Heart left ventricle (tissue), 16 donors: ENCODE measurements around the gene PALM3. TPM values are rescaled to one million over a fixed set of nuclear protein-coding genes. Genes with fewer than 3 reads are reported as not detected.

ENCODE experiments used
- ATAC-seq, 4 donors: fragments of 200-7000 bp; cut with Tn5 transposase; one replicate each; pipeline ENCODE4 v1.9.1; 2020 to 2022; ENCODE audit warnings: moderate library complexity in 4 of 4, mild to moderate bottlenecking in 3 of 4, moderate number of reproducible peaks in 1 of 4
- DNase-seq, 5 donors: peaks; one replicate each; pipeline ENCODE4 v3.0.0-alpha.2; 2020
- H3K27ac ChIP-seq, 12 donors: fragments of 200-600 bp; sonication (generic) in 4 of 12; one replicate each; pipeline versions ENCODE4 v1.5.0 to v1.8.0; 2016 to 2022; ENCODE audit warnings: mild to moderate bottlenecking in 2 of 12
- H3K27me3 ChIP-seq, 9 donors: fragments of 200-600 bp; sonication (generic) in 2 of 9; one replicate each; pipeline versions ENCODE4 v1.5.1 to v1.8.0; 2016 to 2022; ENCODE audit warnings: mild to moderate bottlenecking in 3 of 9
- H3K36me3 ChIP-seq, 9 donors: fragments of 200-600 bp; sonication (generic) in 2 of 9; one replicate each; pipeline versions ENCODE4 v1.5.0 to v1.8.0; 2018 to 2022; ENCODE audit warnings: mild to moderate bottlenecking in 2 of 9
- H3K4me1 ChIP-seq, 12 donors: fragments of 200-600 bp; sonication (generic) in 4 of 12; one replicate each; pipeline versions ENCODE4 v1.5.0 to v1.8.0; 2016 to 2022; ENCODE audit warnings: mild to moderate bottlenecking in 3 of 12
- H3K4me3 ChIP-seq, 12 donors: fragments of 200-600 bp; sonication (generic) in 4 of 12; one replicate each; pipeline versions ENCODE4 v1.5.0 to v1.8.0; 2017 to 2022; ENCODE audit warnings: mild to moderate bottlenecking in 9 of 12, moderate library complexity in 4 of 12
- H3K9me3 ChIP-seq, 12 donors: fragments of 200-600 bp; sonication (generic) in 4 of 12; one replicate each; pipeline versions ENCODE4 v1.5.0 to v1.8.0; 2016 to 2022; ENCODE audit warnings: mild to moderate bottlenecking in 1 of 12
- CTCF ChIP-seq, 12 donors: fragments of 200-600 bp; sonication (generic) in 4 of 12; IDR thresholded peaks; one replicate each; pipeline versions ENCODE4 v1.5.0 to v1.8.0; 2018 to 2022; ENCODE audit warnings: antibody characterized with exemption in 12 of 12, mild to moderate bottlenecking in 5 of 12
- POLR2A ChIP-seq, 2 donors: fragments of 450-650 bp; IDR thresholded peaks; one replicate each; pipeline ENCODE4 v1.6.1; 2017; ENCODE audit warnings: antibody characterized with exemption in 2 of 2, mild to moderate bottlenecking in 2 of 2, moderate library complexity in 2 of 2
- WGBS, 4 donors: extraction: QIAGEN DNeasy Blood & Tissue Kit in 2 of 4; methylation state at CpG; one replicate each; pipeline versions ENCODE4 v1.1.5 to v1.1.7; 2013 to 2018; 5-methylcytosine and 5-hydroxymethylcytosine counted together
- intact Hi-C, 10 donors: fragments of 100-400 bp; cut with DNase I; formaldehyde crosslinking; loops; one replicate each; pipeline versions ENCODE4 v1.11.1 to v1.14.2; 2022
- polyA plus RNA-seq, 2 donors: library from polyadenylated mRNA; stranded (reverse); fragments of 200-250 nt; gene quantifications; one replicate each; pipeline ENCODE4 v1.2.3, GENCODE V29; 2013
- total RNA-seq, 9 donors: library from RNA; depleted of rRNA in 2 of 9; stranded (reverse); fragments of >200 nt in 2 of 9; fragmentation: NEBNext Ultra II Directional in 3 of 9; extraction: Animal tissue kit (Norgen Biotek cat#: 25700) in 3 of 9; gene quantifications; one replicate each; pipeline versions ENCODE4 v1.1.0 to v1.2.4, GENCODE V29; 2016 to 2023
- donor health status: ischemic (EF 13 %, LVEDD 7.1; RV severe dilation, severe dysfunction).
- donor health status: healthy with polysubstance abuse.
- donor health status: DM: no; HTN: yes; CAD: no.
- donor health status: DM: no; HTN: no; CAD: no.
- donor health status: ischemic (EF 25% LVEDD 6.9; RV normal size, moderate dysfunction).
- donor health status: ischemic (EF 25% LVEDD 5.7; RV mildly dilated, moderate dysfunction).
- donor health status: healthy.
- donor health status: DM: yes; HTN: yes; CAD: no.
- donor health status: ischemic (EF 35%, LVEDD 5.7; RV mildly dilated, moderate dysfunction).
- donor health status: nonischemic (EF 11% LVEDD 7.7; RV severe dilation, severe dysfunction).
- donor health status: DM: yes; HTN: yes; CAD: no.
- donor health status: PGD.
- donor health status: ischemic (EF 29% LVEDD 5.4; RV normal size, mild dysfunction).
- donor health status: nonischemic (EF 23%, LVEDD 6.1; RV moderate dilation, normal function).

PALM3 gene
- total and polyA plus RNA-seq, 11 donors: 0.06 to 0.60 (median 0.30) TPM; not detected in 6

GRCh38 chr19:14053500-14053899, 8.4 kb downstream of the PALM3 start:
- Histone ChIP-seq H3K4me3 (no peak overlapping the region), H3K4me1 (peaks cover 0 to 12% (median 2%) of the 10 kb centered on the region in 12 donors), H3K27ac (no peak overlapping the region), H3K27me3 (peaks cover 0 to 9% (median 3%) of the 10 kb centered on the region in 9 donors), H3K9me3 (peaks cover 0 to 9% (median 0%) of the 10 kb centered on the region in 12 donors), H3K36me3 (peaks cover 0 to 28% (median 0%) of the 10 kb centered on the region in 9 donors)
- TF ChIP-seq CTCF (IDR thresholded peaks at IDR 0.05) (no peak), POLR2A (IDR thresholded peaks at IDR 0.05) (no peak)
- DNase-seq: no peak
- ATAC-seq: no peak
- WGBS, 4 donors: 84 to 90% (median 89%) methylated on average over 10 to 11 of the region's 11 CpGs
- intact Hi-C loops: loop anchor here in 2 of 10 donors (5.0 to 10.0 kb wide), 2 partner anchors 169 to 171 kb away; no protein-coding TSS in a partner anchor

GRCh38 chr19:14053032-14053431, 8.8 kb downstream of the PALM3 start:
- H3K36me3 ChIP-seq: peaks cover 0 to 28% (median 0%) of the 10 kb centered on the region in 9 donors
- peaks cover 0 to 11% (median 2%) of the 10 kb centered on the region in 12 donors for H3K4me1 ChIP-seq
- no peak overlapping the region for H3K4me3 ChIP-seq
- H3K27me3 ChIP-seq: peaks cover 0 to 4% (median 0%) of the 10 kb centered on the region in 9 donors
- peaks cover 0 to 9% (median 0%) of the 10 kb centered on the region in 12 donors for H3K9me3 ChIP-seq
- intact Hi-C loops: loop anchor here in 2 of 10 donors (5.0 to 10.0 kb wide), 2 partner anchors 168 to 171 kb away; no protein-coding TSS in a partner anchor
- 92 to 95% (median 93%) methylated on average over 3 of the region's 3 CpGs for WGBS, 4 donors
- no peak overlapping the region for H3K27ac ChIP-seq
- DNase-seq (no peak), ATAC-seq (no peak)
- TF ChIP-seq CTCF (IDR thresholded peaks at IDR 0.05) (no peak), POLR2A (IDR thresholded peaks at IDR 0.05) (no peak)

- DNase-seq: no peak
- intact Hi-C loops: loop anchor here in 2 of 10 donors (5.0 to 10.0 kb wide), 2 partner anchors 168 to 170 kb away; no protein-coding TSS in a partner anchor
- H3K4me3 ChIP-seq: no peak overlapping the region
- H3K36me3 ChIP-seq: peaks cover 0 to 28% (median 0%) of the 10 kb centered on the region in 9 donors
- no peaks in the 10 kb centered on the region for H3K27me3 ChIP-seq
- no peak for TF ChIP-seq CTCF (IDR thresholded peaks at IDR 0.05)
- TF ChIP-seq POLR2A (IDR thresholded peaks at IDR 0.05): no peak
- peaks cover 0 to 6% (median 0%) of the 10 kb centered on the region in 12 donors for H3K4me1 ChIP-seq
- H3K9me3 ChIP-seq: peaks cover 0 to 9% (median 0%) of the 10 kb centered on the region in 12 donors
- no peak overlapping the region for H3K27ac ChIP-seq
- WGBS, 4 donors: 88 to 93% (median 90%) methylated on average over 6 of the region's 6 CpGs
- no peak for ATAC-seq
These were observed 9.4 kb downstream of the PALM3 start for GRCh38 chr19:14052470-14052869.

GRCh38 chr19:14051980-14052379, 9.9 kb downstream of the PALM3 start:
- Histone ChIP-seq H3K4me3 (no peak overlapping the region), H3K36me3 (peaks cover 0 to 28% (median 0%) of the 10 kb centered on the region in 9 donors), H3K9me3 (peaks cover 0 to 9% (median 0%) of the 10 kb centered on the region in 12 donors), H3K27ac (no peak overlapping the region), H3K27me3 (no peaks in the 10 kb centered on the region), H3K4me1 (peaks cover 0 to under 1% (median 0%) of the 10 kb centered on the region in 12 donors)
- no peak for DNase-seq
- WGBS, 4 donors: 86 to 100% (median 87%) methylated on average over 1 to 9 of the region's 9 CpGs
- no peak for TF ChIP-seq POLR2A (IDR thresholded peaks at IDR 0.05)
- ATAC-seq: no peak
- intact Hi-C loops: loop anchor here in 2 of 10 donors (5.0 to 10.0 kb wide), 2 partner anchors 167 to 170 kb away; no protein-coding TSS in a partner anchor
